ENCODE measurements around the gene DNAH11. TPM values are rescaled to one million over a fixed set of nuclear protein-coding genes. Genes with fewer than 3 reads are reported as not detected.
"Not testable (repeated sequence)": the region's sequence is repeated elsewhere in the genome, so short reads cannot be mapped to it uniquely, and the experiment has no call there.

The DNAH11 gene
- total RNA-seq, 1 donor from 2014 or later = under 0.01 TPM

DNA sequence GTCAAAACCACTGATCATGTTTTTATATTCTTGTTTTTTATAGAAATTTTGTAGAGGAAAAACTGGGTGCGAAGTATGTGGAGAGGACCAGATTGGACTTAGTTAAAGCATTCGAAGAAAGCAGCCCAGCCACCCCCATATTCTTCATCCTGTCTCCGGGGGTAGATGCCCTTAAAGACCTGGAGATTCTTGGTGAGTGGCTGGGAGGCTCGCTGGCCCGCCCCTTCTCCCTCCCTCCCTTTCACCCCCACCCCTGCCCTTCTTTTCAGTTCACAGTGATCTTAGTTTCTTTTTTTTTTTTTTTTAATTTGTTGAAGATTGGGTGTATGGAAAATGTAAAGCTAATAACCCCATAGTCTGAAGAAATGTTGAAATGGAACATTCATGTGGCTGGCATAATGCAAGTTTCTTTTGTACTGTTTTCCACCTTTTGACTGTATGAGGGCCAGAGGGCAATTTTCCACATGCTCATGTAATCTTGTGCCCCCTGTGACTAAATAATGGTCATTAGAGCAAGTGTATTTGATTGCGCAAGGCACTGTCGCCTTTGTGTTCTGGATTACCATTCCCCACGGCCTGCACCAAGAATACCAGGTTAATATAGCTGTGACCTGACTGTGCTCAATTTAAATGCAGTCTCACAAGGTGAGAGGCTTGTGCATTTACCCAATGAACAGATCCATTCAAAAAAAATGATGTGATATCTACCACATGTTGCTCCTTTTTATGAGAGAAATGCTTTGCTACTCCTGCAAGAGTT, 325.2 kb downstream of the DNAH11 start:
- DNase-seq (ENCODE audit: extremely low read depth, low read depth, low spot score) = no peak

DNA sequence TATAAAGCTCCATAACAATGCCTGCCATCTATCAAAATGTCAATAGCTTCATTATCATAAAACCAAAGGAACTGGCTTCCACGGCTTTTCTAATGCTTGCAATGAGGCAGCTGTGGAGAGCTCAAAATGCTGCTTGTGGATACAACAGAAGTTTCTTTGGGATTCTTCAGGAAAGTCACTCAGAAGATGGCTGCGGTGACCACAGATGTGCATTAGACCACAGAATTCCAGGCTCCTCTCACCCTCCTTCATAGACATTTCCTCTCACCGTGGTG, 325.7 kb downstream of the DNAH11 start:
- no peak for DNase-seq (ENCODE audit: extremely low read depth, low read depth, low spot score)

GRCh38 chr7:21869785-21870402, 327.1 kb downstream of the DNAH11 start:
- no peak for DNase-seq (ENCODE audit: extremely low read depth, low read depth, low spot score)

GRCh38 chr7:21883069-21883468, 340.2 kb downstream of the DNAH11 start:
- no peak for DNase-seq (ENCODE audit: extremely low read depth, low read depth, low spot score)

DNA sequence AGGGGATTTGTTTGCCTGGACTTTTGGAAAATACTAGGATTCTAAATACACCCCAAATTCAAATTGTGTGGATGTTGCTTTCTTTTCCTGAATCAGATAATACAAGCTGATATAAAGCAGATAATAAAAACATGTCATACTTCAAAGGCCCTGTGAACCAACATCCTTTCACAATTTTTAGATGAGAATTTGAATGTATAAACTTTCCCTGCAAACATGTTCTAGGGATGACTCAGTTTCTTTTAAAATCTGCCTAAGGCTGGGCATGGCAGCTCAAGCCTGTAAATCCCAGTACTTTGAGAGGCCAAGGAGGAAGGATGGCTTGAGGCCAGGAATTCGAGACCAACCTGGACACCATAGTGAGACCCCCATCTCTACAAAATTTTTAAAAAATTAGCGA, 340.7 kb downstream of the DNAH11 start:
- not testable (repeated sequence) for DNase-seq (ENCODE audit: extremely low read depth, low read depth, low spot score)

DNA sequence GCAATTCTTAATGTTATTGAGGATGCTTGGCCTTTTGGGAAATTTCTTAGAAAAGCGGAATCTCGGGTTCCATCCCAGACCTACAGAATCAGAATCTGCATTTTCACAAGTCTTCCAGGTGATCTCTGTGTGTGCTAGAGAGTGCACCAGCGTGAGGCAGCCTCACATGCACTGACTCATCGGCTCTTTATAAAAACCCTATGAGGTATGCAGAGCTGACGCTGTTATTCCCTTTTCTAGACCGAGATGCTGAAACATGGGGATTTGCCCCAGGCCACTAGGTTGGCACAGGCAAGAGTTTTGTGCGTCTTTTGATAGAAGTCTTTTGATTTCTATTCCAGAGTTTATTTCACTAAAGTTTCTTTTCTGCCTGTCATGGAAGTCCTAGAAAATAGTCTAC, 341.7 kb downstream of the DNAH11 start:
- DNase-seq (ENCODE audit: extremely low read depth, low read depth, low spot score) = no peak

DNA sequence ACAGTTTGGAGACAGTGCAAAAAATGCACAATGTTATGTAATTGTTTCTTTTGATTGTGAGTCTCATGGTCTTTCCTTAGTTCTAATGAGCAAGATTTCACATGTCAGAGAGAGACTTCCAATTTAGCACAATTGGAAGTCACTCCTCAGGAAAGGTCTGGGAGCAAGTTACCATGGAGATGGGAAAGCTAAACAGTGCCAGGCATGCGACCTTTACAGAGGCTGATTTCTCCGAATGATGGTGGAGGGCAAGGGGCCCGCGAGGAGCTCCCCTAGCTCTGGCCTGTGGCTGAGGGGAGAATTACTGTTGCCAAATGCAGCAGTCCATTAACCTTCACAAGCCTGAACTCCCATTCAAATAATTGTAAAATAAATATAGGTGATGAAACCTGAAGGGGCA, 343.6 kb downstream of the DNAH11 start:
- DNase-seq (ENCODE audit: extremely low read depth, low read depth, low spot score) = no peak

DNA sequence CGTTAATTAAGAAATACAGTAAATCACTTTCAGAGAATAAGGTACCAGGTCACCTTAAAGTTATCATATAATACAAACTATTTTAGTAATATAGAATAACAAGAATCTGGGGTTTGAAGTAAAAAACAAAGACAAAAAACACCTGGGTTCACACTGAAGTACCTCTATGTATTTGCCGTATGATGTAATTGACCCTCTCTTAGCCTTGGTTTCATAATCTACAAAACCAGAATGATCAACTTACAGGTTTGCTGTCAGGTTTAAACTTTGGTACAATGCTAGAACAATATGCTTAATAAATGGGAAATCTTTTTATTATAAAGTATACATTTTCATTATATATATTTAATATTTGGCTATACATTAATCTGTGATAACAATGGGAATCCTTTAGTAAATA, 344.5 kb downstream of the DNAH11 start:
- DNase-seq (ENCODE audit: extremely low read depth, low read depth, low spot score) = no peak

- DNase-seq (ENCODE audit: extremely low read depth, low read depth, low spot score) = no peak
These were observed 344.9 kb downstream of the DNAH11 start for GRCh38 chr7:21887779-21888178.

- no peak for DNase-seq (ENCODE audit: extremely low read depth, low read depth, low spot score)
These were observed 348.5 kb downstream of the DNAH11 start for GRCh38 chr7:21891291-21891690.

DNA sequence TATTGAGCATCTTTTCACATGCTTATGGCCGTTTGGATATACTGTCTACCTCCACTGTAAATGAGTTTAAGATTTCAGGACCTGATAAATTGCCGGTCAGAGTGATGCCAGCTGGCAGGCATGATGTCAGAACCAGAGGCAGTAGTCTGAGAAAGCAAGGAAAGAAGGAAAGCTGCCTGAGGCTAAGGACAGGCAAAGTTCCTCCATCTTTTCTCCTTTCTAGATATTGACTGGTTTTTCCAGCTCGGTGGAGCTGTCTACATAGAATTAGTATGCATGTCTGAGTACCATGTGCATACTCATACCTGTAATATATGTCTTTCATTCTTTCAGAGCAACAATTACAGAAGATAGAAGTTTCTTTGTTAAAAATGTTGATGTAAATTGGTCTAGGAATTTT, 350.6 kb downstream of the DNAH11 start:
- DNase-seq (ENCODE audit: extremely low read depth, low read depth, low spot score) = no peak

DNA sequence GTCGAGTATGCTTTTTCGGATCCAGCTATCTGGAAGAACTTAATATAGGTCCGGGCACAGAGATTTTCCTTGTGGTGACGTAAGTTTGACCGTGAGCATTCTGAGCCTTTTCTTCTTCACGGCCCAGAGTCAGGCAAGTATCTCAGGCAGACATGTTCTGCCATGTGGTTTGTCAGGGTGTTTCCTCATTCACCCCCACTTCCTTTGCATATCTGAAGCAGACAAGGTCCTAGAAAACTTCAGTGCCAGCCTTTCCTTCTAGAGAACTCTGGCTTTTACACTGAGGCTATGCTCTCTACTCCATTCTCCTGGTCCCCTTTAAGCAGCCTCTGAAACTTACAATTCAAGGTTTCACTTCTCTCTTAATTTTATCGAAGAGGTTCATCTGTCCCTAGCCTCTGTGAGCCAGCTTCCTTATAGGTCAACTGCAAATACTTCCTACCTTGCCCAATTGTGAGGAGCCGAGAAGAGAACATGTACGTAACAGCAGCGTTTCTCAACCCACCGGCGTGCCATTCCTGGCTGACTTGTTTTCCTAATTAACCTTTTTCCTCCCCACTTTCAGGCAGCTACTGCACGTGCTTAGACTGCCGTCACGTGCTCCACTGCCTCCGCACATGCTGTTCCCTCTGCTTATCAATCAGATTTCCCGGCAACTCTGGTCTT, 355.6 kb downstream of the DNAH11 start:
- no peak for DNase-seq (ENCODE audit: extremely low read depth, low read depth, low spot score)

GRCh38 chr7:21902240-21902639, 359.4 kb downstream of the DNAH11 start:
- no peak for DNase-seq (ENCODE audit: extremely low read depth, low read depth, low spot score)

DNA sequence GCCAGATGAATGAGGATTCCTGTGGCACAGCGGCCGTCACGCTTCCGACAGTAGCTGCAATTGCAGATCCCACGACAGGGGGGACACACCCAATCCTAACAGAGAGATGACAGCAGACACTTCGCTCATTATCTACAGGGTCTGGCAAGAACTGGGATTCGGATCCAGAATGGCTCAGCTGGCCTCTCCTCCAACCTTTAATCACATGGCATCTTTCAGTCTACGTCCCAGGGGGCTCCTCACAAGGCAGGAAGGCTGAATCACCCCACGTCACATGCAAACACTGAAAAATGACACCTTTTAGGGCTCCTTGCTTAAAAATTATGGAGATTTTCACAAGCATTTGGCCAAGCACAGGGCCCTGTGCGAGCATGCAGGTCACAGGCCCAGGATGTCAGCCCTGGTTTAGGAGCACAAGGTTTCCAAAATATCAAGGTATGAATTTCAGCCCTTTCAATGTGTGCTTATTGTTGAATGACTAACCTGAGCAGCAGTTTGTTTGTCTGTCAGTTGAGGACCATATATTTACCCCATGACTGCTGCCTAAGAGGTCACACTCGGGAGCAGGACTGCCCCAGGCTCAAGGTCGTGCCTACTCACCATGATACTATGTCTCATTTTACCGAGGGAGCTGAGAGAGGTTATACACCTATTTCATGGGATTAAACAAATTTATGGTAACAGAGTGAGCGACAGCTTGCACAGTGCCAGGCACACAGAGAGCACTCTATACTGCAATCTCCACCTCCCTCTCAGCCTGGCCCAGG, 360.4 kb downstream of the DNAH11 start:
- no peak for DNase-seq (ENCODE audit: extremely low read depth, low read depth, low spot score)

DNA sequence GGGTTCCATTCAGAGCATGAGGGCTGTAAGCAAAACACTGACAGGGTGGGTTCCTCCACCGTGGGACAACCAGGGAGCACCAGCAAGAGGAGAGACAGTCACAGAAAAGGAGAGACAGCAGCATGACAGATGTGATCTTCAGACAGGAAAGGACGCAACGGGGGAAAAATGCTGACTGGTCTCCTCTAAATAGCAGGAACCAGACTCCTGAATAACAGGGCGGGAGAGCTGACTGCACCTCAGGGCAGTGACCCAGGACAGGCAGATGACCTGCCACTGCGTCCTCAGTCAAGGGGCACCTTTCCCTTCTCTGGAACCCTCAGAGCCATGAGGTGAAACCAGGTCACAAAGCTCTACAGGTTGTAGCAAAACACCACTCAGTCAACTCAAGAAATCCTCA, 365.9 kb downstream of the DNAH11 start:
- DNase-seq (ENCODE audit: extremely low read depth, low read depth, low spot score) = no peak

GRCh38 chr7:21910253-21910652, 367.4 kb downstream of the DNAH11 start:
- DNase-seq (ENCODE audit: extremely low read depth, low read depth, low spot score) = no peak

GRCh38 chr7:21911341-21911875, 368.6 kb downstream of the DNAH11 start:
- no peak for DNase-seq (ENCODE audit: extremely low read depth, low read depth, low spot score)

DNA sequence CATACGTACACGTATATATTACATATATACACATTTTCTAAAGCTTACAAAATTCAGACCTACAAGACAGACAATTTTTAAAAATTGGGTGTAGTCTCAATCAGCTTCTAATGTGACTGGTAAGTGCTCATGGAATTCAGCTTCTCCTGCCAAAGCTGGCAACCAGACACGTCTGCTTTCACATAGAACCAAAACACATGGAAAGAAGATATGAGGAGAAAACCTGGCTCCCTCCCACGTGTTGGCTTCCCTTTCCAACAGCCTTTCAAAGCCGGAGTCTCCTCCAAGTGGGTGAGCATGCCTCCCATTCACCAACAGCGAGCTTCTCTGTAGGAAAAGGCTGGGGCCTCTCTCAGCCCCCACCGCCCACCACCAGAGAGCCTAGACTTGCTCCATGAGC, 369.5 kb downstream of the DNAH11 start:
- no peak for DNase-seq (ENCODE audit: extremely low read depth, low read depth, low spot score)

DNA sequence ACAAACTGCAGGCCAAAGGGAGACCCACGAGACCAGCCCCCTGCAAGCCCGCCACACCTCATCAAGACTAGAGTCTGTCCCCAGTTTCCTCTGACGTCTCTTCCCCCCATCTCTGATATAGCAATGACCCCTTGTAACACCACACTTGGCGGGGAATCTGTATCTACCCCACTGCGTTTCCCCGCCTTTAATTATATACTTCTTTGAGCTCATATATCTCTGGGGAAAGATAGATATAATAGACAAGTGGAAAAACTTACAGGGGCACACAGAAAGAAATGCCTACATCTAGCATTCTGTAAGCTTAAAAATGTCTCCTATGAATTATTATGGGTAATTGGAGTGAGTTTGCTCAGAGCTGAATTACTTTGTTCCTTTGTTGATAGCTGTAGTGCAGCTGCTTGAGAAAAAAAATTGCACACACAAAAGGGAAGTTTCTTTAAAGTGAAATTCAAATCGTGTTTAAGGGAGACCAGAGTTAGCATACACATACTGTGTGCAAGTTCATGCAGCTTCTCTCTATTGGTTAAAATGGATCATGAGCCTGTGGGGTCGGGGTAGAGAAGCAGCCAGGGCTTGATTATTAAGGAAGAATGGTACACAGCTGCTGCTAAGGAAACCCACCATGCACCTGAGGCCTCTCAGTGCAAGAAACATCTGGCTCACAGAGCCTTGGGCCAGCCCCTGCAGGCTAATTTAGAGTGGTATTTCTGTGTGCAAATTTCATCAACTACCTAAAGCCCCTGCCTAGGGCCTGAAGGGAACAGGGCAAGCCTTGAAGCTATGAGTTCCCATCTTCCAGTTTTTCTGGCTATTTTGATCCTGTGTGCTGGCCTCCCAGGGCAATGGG, 370.3 kb downstream of the DNAH11 start:
- no peak for DNase-seq (ENCODE audit: extremely low read depth, low read depth, low spot score)

- no peak for DNase-seq (ENCODE audit: extremely low read depth, low read depth, low spot score)
These were observed 371.8 kb downstream of the DNAH11 start for GRCh38 chr7:21914671-21915070.

Measured in glomerular endothelial cell (primary cell).